Smooth muscle cell of bladder (primary cell): ENCODE measurements around the gene ZC3H4. TPM values are rescaled to one million over a fixed set of nuclear protein-coding genes. Genes with fewer than 3 reads are reported as not detected.

Experiments
- total RNA-seq: library from RNA; depleted of rRNA; stranded (reverse); fragments of >200 nt; gene quantifications from 2 replicates; pipeline ENCODE4 v1.2.3, GENCODE V29; 2014

ZC3H4 gene
- 7.5 and 9.8 TPM in 2 replicates for total RNA-seq

DNA sequence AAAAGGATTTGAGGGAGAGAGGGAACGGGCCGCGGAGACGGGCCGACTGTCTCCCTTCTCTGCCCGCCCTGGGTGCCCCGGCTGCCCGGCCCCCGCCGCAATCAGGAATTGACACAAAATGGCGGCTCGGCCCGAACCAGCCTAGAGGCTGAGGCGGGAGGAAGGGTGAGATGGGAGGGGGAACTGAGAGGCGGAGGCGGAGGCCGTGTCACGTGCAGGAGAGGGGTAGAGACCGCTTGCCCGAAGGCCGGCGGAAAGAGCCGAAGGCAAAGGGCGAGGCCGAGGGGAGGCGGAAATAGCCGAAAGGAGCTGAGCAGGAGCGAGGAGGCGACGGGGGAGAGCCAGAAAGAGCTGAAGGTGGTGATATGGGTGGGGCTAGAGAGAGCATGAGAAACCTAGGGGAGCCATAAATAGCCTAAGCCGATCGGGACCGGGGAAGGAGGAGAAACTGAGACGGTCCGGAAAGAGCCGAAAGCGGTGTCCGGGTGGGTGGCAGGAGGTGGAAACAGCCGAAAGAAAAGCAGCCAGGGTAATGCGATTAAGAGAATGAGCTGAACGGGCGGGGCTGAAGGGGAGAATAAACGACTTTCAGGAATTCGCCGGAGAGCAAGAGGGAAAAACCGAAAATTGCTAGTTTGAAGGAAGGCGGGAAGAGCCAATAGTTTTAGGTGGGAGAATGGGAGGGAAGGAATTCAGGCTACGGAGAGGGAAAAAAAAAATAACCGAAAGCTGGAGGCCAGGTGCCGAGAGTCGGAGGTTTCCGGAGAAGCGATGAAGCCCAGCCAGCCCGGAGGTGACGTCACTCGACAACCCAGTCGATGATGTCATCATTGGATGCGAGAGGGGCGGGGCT, at the start of gene ZC3H4:
ZC3H4 (minus strand) TSS at position 780 of the 853 bp plus-strand sequence. CDS start 1,192 bp downstream, outside the sequence.

GRCh38 chr19:47130589-47131227, 17.1 kb upstream of the ZC3H4 start, which contains the start of gene SAE1:
Gene SAE1 (plus strand): TSS chr19:47130835. CDS start chr19:47130931, 96 bp downstream.

GRCh38 chr19:47019431-47020041, 94.0 kb downstream of the ZC3H4 start, which contains the start of gene NPAS1:
Gene NPAS1 (plus strand): TSS chr19:47019837. CDS start chr19:47021048, 1,211 bp downstream.

Other genes with a start within 250 kb of the ZC3H4 start
- gene NPAS1, start 93.9 kb downstream of the ZC3H4 start, total RNA-seq: 0.28 and 0.74 TPM in 2 replicates
- gene TMEM160, start 65.2 kb downstream of the ZC3H4 start, total RNA-seq: 11.4 and 18.8 TPM in 2 replicates
- 115 and 116 TPM in 2 replicates for gene SAE1, start 17.1 kb upstream of the ZC3H4 start, total RNA-seq
- 11.7 and 16.5 TPM in 2 replicates for gene BBC3, start 117.4 kb upstream of the ZC3H4 start, total RNA-seq
- gene CCDC9, start 142.7 kb upstream of the ZC3H4 start, total RNA-seq: 5.4 and 7.9 TPM in 2 replicates
- 2.6 and 4.4 TPM in 2 replicates for gene INAFM1, start 161.1 kb upstream of the ZC3H4 start, total RNA-seq
- gene C5AR1, start 196.1 kb upstream of the ZC3H4 start, total RNA-seq: 0.09 TPM in 1 of 2 replicates, not detected in the other
- gene C5AR2, start 218.4 kb upstream of the ZC3H4 start, total RNA-seq: 0.14 and 0.18 TPM in 2 replicates
- gene DHX34, start 235.5 kb upstream of the ZC3H4 start, total RNA-seq: 5.0 and 6.2 TPM in 2 replicates